MM.1S (cell line): ENCODE results near the gene DNAJC6.

Source experiments
- DNase-seq: peaks from one replicate; pipeline ENCODE4 v3.0.0-alpha.2; 2015
- H2AFZ ChIP-seq: fragments of 300-600 bp; sonication (generic); 2 replicates; pipeline ENCODE4 v1.6.0; 2016; ENCODE audit warnings: antibody characterized with exemption, low read length
- H3F3A ChIP-seq: fragments of 300-600 bp; sonication (generic); 2 replicates; pipeline ENCODE4 v1.6.1; 2016; ENCODE audit warnings: mild to moderate bottlenecking, antibody characterized with exemption, low read length, moderate library complexity, mixed read lengths; ENCODE audit not compliant: insufficient read depth
- H3K27ac ChIP-seq: fragments of 300-600 bp; sonication (generic); 2 replicates; pipeline ENCODE4 v1.5.1; 2016; ENCODE audit warnings: mild to moderate bottlenecking, low read length
- H3K27me3 ChIP-seq: fragments of 300-600 bp; sonication (generic); replicated peaks from 2 replicates; pipeline ENCODE4 v1.6.0; 2016; ENCODE audit warnings: low read length; ENCODE audit not compliant: insufficient read depth
- H3K36me3 ChIP-seq: fragments of 300-600 bp; sonication (generic); replicated peaks from 2 replicates; pipeline ENCODE4 v1.6.1; 2016; ENCODE audit warnings: mild to moderate bottlenecking, low read length, mixed read lengths; ENCODE audit not compliant: insufficient read depth
- H3K4me1 ChIP-seq: fragments of 300-600 bp; sonication (generic); 2 replicates; pipeline ENCODE4 v1.6.1; 2016; ENCODE audit warnings: low read length, mixed read lengths
- H3K4me2 ChIP-seq: fragments of 300-600 bp; sonication (generic); 2 replicates; pipeline ENCODE4 v1.6.0; 2016; ENCODE audit warnings: low read depth, low read length
- H3K4me3 ChIP-seq: fragments of 300-600 bp; sonication (generic); 2 replicates; pipeline ENCODE4 v1.5.1; 2016; ENCODE audit warnings: low read length, mixed read lengths
- H3K79me2 ChIP-seq: fragments of 300-600 bp; sonication (generic); 2 replicates; pipeline ENCODE4 v1.6.1; 2016; ENCODE audit warnings: mixed run types, low read length, mixed read lengths
- H3K9ac ChIP-seq: fragments of 300-600 bp; sonication (generic); 2 replicates; pipeline ENCODE4 v1.6.1; 2016; ENCODE audit warnings: low read length, mixed read lengths
- H3K9me2 ChIP-seq: fragments of 300-600 bp; sonication (generic); replicated peaks from 2 replicates; pipeline ENCODE4 v1.6.1; 2016; ENCODE audit warnings: mild to moderate bottlenecking, low read length, mixed read lengths; ENCODE audit not compliant: insufficient read depth
- H3K9me3 ChIP-seq: fragments of 300-600 bp; sonication (generic); replicated peaks from 2 replicates; pipeline ENCODE4 v1.6.1; 2016; ENCODE audit warnings: mild to moderate bottlenecking, low read length, mixed read lengths; ENCODE audit not compliant: insufficient read depth
- H4K20me1 ChIP-seq: fragments of 300-600 bp; sonication (generic); 2 replicates; pipeline ENCODE4 v1.6.1; 2016; ENCODE audit warnings: mild to moderate bottlenecking, low read length, moderate library complexity, mixed read lengths; ENCODE audit not compliant: insufficient read depth
- CTCF ChIP-seq: fragments of 300-600 bp; sonication (generic); IDR thresholded peaks from 2 replicates; pipeline ENCODE4 v1.5.1; 2016; ENCODE audit warnings: antibody characterized with exemption, low read length, mixed read lengths
- EZH2 ChIP-seq: fragments of 300-600 bp; sonication (generic); optimal IDR thresholded peaks from 2 replicates; pipeline ENCODE3; 2017; ENCODE audit warnings: low read depth, mild to moderate bottlenecking, antibody characterized with exemption, low read length, mixed read lengths
- EZH2phosphoT487 ChIP-seq: fragments of 300-600 bp; sonication (generic); IDR thresholded peaks from 2 replicates; pipeline ENCODE4 v1.6.1; 2018; ENCODE audit warnings: antibody characterized with exemption, low read length

Gene DNAJC6

GRCh38 chr1:65265651-65266351 lies 43.5 kb upstream of the DNAJC6 start:
- H3K9ac ChIP-seq = peak overlapping the region; percentile 24; the same call in 1 of the 2 replicates
- peak overlapping the region; percentile 18; the same call in 1 of the 2 replicates for H3K4me3 ChIP-seq

GRCh38 chr1:65266476-65266875 lies 42.9 kb upstream of the DNAJC6 start:
- DNase-seq = no peak
- no peaks in the 10 kb centered on the region for H3K36me3 ChIP-seq
- no peak overlapping the region for H3K4me3 ChIP-seq
- TF ChIP-seq CTCF (no peak), EZH2 (no peak), EZH2phosphoT487 (no peak)
- H2AFZ ChIP-seq = 0 out of 2 replicates have a peak overlapping the region, but pooled peaks have one; percentile 41
- H3K9me2 ChIP-seq = no peaks in the 10 kb centered on the region
- H3K4me2 ChIP-seq = 0 out of 2 replicates have a peak overlapping the region, but pooled peaks have one; percentile 22
- no peaks in the 10 kb centered on the region for H3K79me2 ChIP-seq
- no peaks in the 10 kb centered on the region for H4K20me1 ChIP-seq
- H3K27me3 ChIP-seq = no peaks in the 10 kb centered on the region
- H3F3A ChIP-seq = no peaks in the 10 kb centered on the region
- H3K9ac ChIP-seq = no peak overlapping the region
- no peak overlapping the region for H3K27ac ChIP-seq
- no peaks in the 10 kb centered on the region for H3K9me3 ChIP-seq
- H3K4me1 ChIP-seq = no peaks in the 10 kb centered on the region

More at GRCh38 chr1:65265651-65266351, 43.5 kb upstream of the DNAJC6 start:
- H3K36me3 ChIP-seq = no peaks in the 10 kb centered on the region
- H3K4me2 ChIP-seq = peak overlapping the region; percentile 22; the same call in 1 of the 2 replicates
- H4K20me1 ChIP-seq = no peaks in the 10 kb centered on the region
- peak; percentile 16 for DNase-seq
- TF ChIP-seq CTCF (no peak), EZH2 (no peak), EZH2phosphoT487 (no peak)
- no peaks in the 10 kb centered on the region for H3K9me3 ChIP-seq
- no peaks in the 10 kb centered on the region for H3K79me2 ChIP-seq
- H3K27me3 ChIP-seq = no peaks in the 10 kb centered on the region
- no peak overlapping the region for H3K27ac ChIP-seq
- peak overlapping the region; percentile 41; the same call in 1 of the 2 replicates for H2AFZ ChIP-seq
- H3F3A ChIP-seq = peaks cover 5% of the 10 kb centered on the region
- H3K4me1 ChIP-seq = 0 out of 2 replicates have a peak, but pooled peaks cover 3% of the 10 kb centered on the region
- H3K9me2 ChIP-seq = no peaks in the 10 kb centered on the region

GRCh38 chr1:65267271-65267670 lies 42.1 kb upstream of the DNAJC6 start:
- H4K20me1 ChIP-seq = no peaks in the 10 kb centered on the region
- H3K4me2 ChIP-seq = no peak overlapping the region
- no peak overlapping the region for H3K9ac ChIP-seq
- no peaks in the 10 kb centered on the region for H3K9me2 ChIP-seq
- no peaks in the 10 kb centered on the region for H3F3A ChIP-seq
- H3K27ac ChIP-seq = no peak overlapping the region
- H3K4me1 ChIP-seq = no peaks in the 10 kb centered on the region
- H3K36me3 ChIP-seq = no peaks in the 10 kb centered on the region
- no peaks in the 10 kb centered on the region for H3K9me3 ChIP-seq
- TF ChIP-seq EZH2 (no peak), EZH2phosphoT487 (no peak), CTCF (no peak)
- DNase-seq = no peak
- no peak overlapping the region for H3K4me3 ChIP-seq
- no peaks in the 10 kb centered on the region for H3K27me3 ChIP-seq
- no peak overlapping the region for H2AFZ ChIP-seq
- H3K79me2 ChIP-seq = no peaks in the 10 kb centered on the region
